T-cell (primary cell): Measurements from ENCODE around the gene RABIF. TPM values are rescaled to one million over a fixed set of nuclear protein-coding genes. Genes with fewer than 3 reads are reported as not detected.

Source experiments
- ATAC-seq, 4 experiments: fragments of 200-7000 bp in 3 of 4; fragments of 150-1000 bp in 1 of 4; cut with Tn5 transposase; replicated peaks in 1 of 4; 1 replicate in 3 of 4; 2 replicates in 1 of 4; pipeline ENCODE4 v1.10.0; 2021; ENCODE audit warnings: moderate library complexity in 3 of 4, mild to moderate bottlenecking in 2 of 4, moderate number of reproducible peaks in 1 of 4
- CTCF ChIA-PET, 2 donors: fragments of 300-600 bp; sonication (Branson Sonifier 250); formaldehyde crosslinking; loops; one replicate each; lab custom pipeline; 2022; ENCODE audit warnings: antibody characterized with exemption in 2 of 2; lab: Charles Lee
- POLR2A ChIA-PET, 2 donors: fragments of 300-600 bp; sonication (Branson Sonifier 250); formaldehyde crosslinking; loops; one replicate each; lab custom pipeline; 2022; ENCODE audit warnings: antibody characterized with exemption in 2 of 2; lab: Charles Lee
- DNase-seq, 35 experiments: peaks; one replicate each; pipeline versions ENCODE4 v3.0.0 to v3.0.0-alpha.2; 2013 to 2023
- H3K27ac ChIP-seq: one replicate; pipeline ENCODE4 v1.5.1; 2013; ENCODE audit warnings: low read length
- H3K27me3 ChIP-seq, 2 experiments: replicated peaks in 1 of 2; 1 replicate in 1 of 2; 2 replicates in 1 of 2; pipeline versions ENCODE4 v1.6.1 to v1.7.0; 2013; ENCODE audit warnings: low read length in 1 of 2, mixed read lengths in 1 of 2; ENCODE audit not compliant: control insufficient read depth in 2 of 2, insufficient read depth in 2 of 2; ENCODE audit errors: extremely low read depth in 1 of 2
- H3K36me3 ChIP-seq, 2 donors: 1 replicate in 1 of 2; 2 replicates in 1 of 2; pipeline versions ENCODE4 v1.6.1 to v1.7.0; 2013; ENCODE audit warnings: low read length in 1 of 2; ENCODE audit not compliant: control insufficient read depth in 2 of 2, insufficient read depth in 1 of 2; ENCODE audit errors: extremely low read depth in 1 of 2
- H3K4me1 ChIP-seq, 2 experiments: 1 replicate in 1 of 2; 2 replicates in 1 of 2; pipeline versions ENCODE4 v1.6.1 to v1.7.0; 2013; ENCODE audit warnings: low read length in 2 of 2, mixed read lengths in 1 of 2; ENCODE audit not compliant: insufficient read depth in 2 of 2, control insufficient read depth in 1 of 2; ENCODE audit errors: extremely low read depth in 1 of 2
- H3K4me3 ChIP-seq, 2 donors: 1 replicate in 1 of 2; 2 replicates in 1 of 2; pipeline versions ENCODE4 v1.5.1 to v1.7.0; 2013; ENCODE audit warnings: mild to moderate bottlenecking in 2 of 2, low read length in 1 of 2, moderate library complexity in 1 of 2; ENCODE audit not compliant: control insufficient read depth in 1 of 2; ENCODE audit errors: extremely low read depth in 1 of 2
- H3K9me3 ChIP-seq: 2 replicates; pipeline ENCODE4 v1.7.0; 2013
- H3K27ac Mint-ChIP-seq, 2 donors: one replicate each; pipeline ENCODE4 v1.8.0; 2020 to 2021; ENCODE audit warnings: mild to moderate bottlenecking in 2 of 2, mixed read lengths in 2 of 2
- H3K27me3 Mint-ChIP-seq, 2 donors: one replicate each; pipeline ENCODE4 v1.8.0; 2021 to 2022; ENCODE audit warnings: mixed read lengths in 2 of 2
- H3K36me3 Mint-ChIP-seq: one replicate; pipeline ENCODE4 v1.8.0; 2021; ENCODE audit warnings: mixed read lengths
- H3K4me1 Mint-ChIP-seq, 3 donors: one replicate each; pipeline ENCODE4 v1.8.0; 2020 to 2022; ENCODE audit warnings: mixed read lengths in 3 of 3, mild to moderate bottlenecking in 1 of 3
- H3K4me3 Mint-ChIP-seq, 3 donors: one replicate each; pipeline ENCODE4 v1.8.0; 2020 to 2022; ENCODE audit warnings: mild to moderate bottlenecking in 3 of 3, mixed read lengths in 3 of 3, moderate library complexity in 3 of 3
- H3K9me3 Mint-ChIP-seq, 3 donors: one replicate each; pipeline ENCODE4 v1.8.0; 2020 to 2022; ENCODE audit warnings: mixed read lengths in 3 of 3
- WGBS: methylation state at CpG from one replicate; pipeline ENCODE4 v1.1.5; 2013; ENCODE audit warnings: missing lambda C conversion rate; ENCODE audit not compliant: insufficient coverage; 5-methylcytosine and 5-hydroxymethylcytosine counted together
- total RNA-seq, 35 experiments: library from RNA in 6 of 35; stranded (reverse) in 6 of 35; fragments of 120-200 nt in 1 of 35; gene quantifications; one replicate each; pipeline versions ENCODE4 v1.2.1 to v1.2.4 and lab custom pipeline; 2013 to 2026

Gene RABIF
- total RNA-seq, 5 donors from 2014 or later (not counting 1 experiment from before 2014, with no cell fraction given): 9.2 to 18.3 (median 15.6) TPM

GRCh38 chr1:202862679-202863560, 26.0 kb downstream of the RABIF start:
- WGBS: 83% methylated on average over 1 of the region's 5 CpGs
- POLR2A ChIA-PET: interaction anchor here in 1 of 2 donors (0.6 kb wide), 1 partner anchor 175 kb away, joined by 5 read pairs; no protein-coding TSS in a partner anchor

DNA sequence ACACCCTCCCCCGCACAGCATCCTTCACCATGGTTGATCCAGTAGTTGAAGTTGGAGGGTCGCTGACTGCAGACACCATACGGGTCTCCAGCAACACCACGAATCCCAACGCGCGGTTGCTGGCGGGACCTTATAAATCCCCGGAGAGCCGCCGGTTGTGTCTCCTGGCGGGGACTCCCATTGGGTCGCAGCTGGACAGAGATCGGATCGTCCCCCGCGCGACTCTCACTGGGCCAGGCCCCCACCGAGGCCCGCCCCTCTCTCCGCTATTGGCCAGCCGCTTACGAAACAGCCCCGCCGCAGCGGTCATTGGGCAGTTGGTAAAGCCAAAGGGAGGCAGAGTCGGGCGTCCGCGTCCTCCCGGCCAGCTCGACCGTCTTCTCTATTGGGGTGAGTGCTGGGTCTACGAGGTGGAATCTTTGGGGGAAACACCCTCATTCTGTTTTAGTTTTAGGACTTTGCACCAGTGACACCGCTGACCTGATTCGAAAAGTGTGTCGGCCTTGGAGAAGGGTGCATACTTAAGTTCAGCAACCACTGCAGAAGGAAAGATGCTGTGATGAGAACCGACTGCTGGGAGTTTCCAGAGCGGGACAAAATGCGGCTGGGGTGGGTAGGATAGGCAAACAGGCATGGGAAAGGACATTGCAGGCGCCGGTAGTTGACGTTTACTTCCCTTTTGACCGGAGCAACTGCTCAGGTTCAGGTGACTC, 27.4 kb downstream of the RABIF start:
- H3K4me1 Mint-ChIP-seq: peaks cover 12 to 21% (median 21%) of the 10 kb centered on the region in 3 donors
- H3K4me1 ChIP-seq: peaks cover 4 to 16% of the 10 kb centered on the region in 2 experiments
- ATAC-seq: peak; percentile 49 to 77 (median 72)
- POLR2A ChIA-PET: no interaction called here
- H3K9me3 Mint-ChIP-seq: no peaks in the 10 kb centered on the region
- H3K27ac ChIP-seq: no peak overlapping the region
- 4% methylated on average over 43 of the region's 44 CpGs for whole genome bisulfite sequencing
- H3K4me3 Mint-ChIP-seq: peak overlapping the region; percentile 69 to 84 (median 73)
- peak overlapping the region in 1 of 2 donors; percentile 17 for H3K27ac Mint-ChIP-seq
- H3K27me3 ChIP-seq: peaks cover 0 to 44% of the 10 kb centered on the region in 2 experiments
- H3K9me3 ChIP-seq: no peaks in the 10 kb centered on the region
- peak in 28 of 35 experiments; percentile 2 to 62 (median 17) for DNase-seq
- H3K36me3 ChIP-seq: no peaks in the 10 kb centered on the region
- no peaks in the 10 kb centered on the region for H3K36me3 Mint-ChIP-seq
- peak overlapping the region; percentile 50 to 68 for H3K4me3 ChIP-seq
- CTCF ChIA-PET: interaction anchor here in 1 of 2 donors (0.9 kb wide), 1 partner anchor 26 kb away, joined by 4 read pairs; no protein-coding TSS in a partner anchor
- peaks cover 49 to 58% of the 10 kb centered on the region in 2 donors for H3K27me3 Mint-ChIP-seq

More at GRCh38 chr1:202862679-202863560, 26.0 kb downstream of the RABIF start:
- ATAC-seq (no peak), DNase-seq (no peak)
- H3K9me3 ChIP-seq: no peaks in the 10 kb centered on the region
- Mint-ChIP-seq H3K36me3 (no peaks in the 10 kb centered on the region), H3K4me1 (peaks cover 12 to 21% (median 21%) of the 10 kb centered on the region in 3 donors), H3K4me3 (peak overlapping the region in 2 of 3 donors; percentile 9 to 84), H3K27ac (no peak overlapping the region), H3K9me3 (no peaks in the 10 kb centered on the region), H3K27me3 (peaks cover 52 to 62% of the 10 kb centered on the region in 2 donors)
- peaks cover 4 to 16% of the 10 kb centered on the region in 2 experiments for H3K4me1 ChIP-seq
- no peak overlapping the region for H3K27ac ChIP-seq
- CTCF ChIA-PET: interaction anchor here in 1 of 2 donors (0.7 kb wide), 1 partner anchor 100 kb away, joined by 3 read pairs; no protein-coding TSS in a partner anchor
- H3K4me3 ChIP-seq: no peak overlapping the region
- no peaks in the 10 kb centered on the region for H3K36me3 ChIP-seq
- H3K27me3 ChIP-seq: peaks cover 0 to 44% of the 10 kb centered on the region in 2 experiments

DNA sequence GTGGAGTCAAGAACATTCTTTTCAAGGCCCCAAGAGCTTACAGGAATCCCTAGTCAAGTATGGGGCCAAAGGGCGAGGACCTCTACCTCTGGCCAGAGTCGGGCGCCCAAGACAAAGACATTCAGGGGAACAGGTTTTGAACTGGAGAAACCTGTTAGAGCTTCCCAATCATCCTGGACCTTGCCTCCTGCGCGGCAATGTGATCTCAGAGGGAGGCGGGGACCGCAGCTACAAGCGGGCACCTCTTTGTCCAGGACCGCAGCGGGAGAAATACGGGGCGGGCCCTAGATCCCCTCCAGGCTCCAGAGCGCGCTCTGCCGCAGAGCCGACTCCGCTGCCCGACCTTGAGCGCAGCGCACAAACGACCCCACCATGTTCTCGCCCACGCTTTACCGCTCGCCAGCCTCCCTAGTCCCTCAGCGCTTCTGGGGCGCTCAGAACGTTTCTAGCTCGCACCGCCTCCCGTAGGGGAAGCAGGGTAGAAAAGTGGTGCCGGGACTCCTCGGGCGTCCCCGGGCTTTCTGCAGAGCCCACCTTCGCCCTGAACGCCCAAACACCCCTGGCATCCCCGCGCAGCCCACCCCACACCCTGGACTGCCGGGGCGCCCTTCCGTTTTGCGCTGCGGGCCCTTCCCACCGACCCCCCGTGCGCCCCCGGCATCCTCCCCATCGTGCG, 28.1 kb downstream of the RABIF start:
- H3K4me3 Mint-ChIP-seq: peak overlapping the region; percentile 69 to 84 (median 73)
- no peak overlapping the region for H3K27ac Mint-ChIP-seq
- ChIA-PET POLR2A (no interaction called here), CTCF (interaction anchor here in 1 of 2 donors (0.9 kb wide), 1 partner anchor 26 kb away, joined by 4 read pairs; no protein-coding TSS in a partner anchor)
- H3K9me3 ChIP-seq: no peaks in the 10 kb centered on the region
- ATAC-seq (peak; percentile 59 to 79 (median 66)), DNase-seq (peak in 20 of 35 experiments; percentile 3 to 38 (median 16))
- no peak overlapping the region for H3K27ac ChIP-seq
- H3K27me3 ChIP-seq: peaks cover 0 to 44% of the 10 kb centered on the region in 2 experiments
- peak overlapping the region; percentile 50 to 68 for H3K4me3 ChIP-seq
- H3K9me3 Mint-ChIP-seq: no peaks in the 10 kb centered on the region
- H3K36me3 Mint-ChIP-seq: no peaks in the 10 kb centered on the region
- H3K36me3 ChIP-seq: no peaks in the 10 kb centered on the region
- peaks cover 4 to 16% of the 10 kb centered on the region in 2 experiments for H3K4me1 ChIP-seq
- 10% methylated on average over 32 of the region's 50 CpGs for WGBS
- peaks cover 12 to 21% (median 21%) of the 10 kb centered on the region in 3 donors for H3K4me1 Mint-ChIP-seq
- H3K27me3 Mint-ChIP-seq: peaks cover 46 to 57% of the 10 kb centered on the region in 2 donors

DNA sequence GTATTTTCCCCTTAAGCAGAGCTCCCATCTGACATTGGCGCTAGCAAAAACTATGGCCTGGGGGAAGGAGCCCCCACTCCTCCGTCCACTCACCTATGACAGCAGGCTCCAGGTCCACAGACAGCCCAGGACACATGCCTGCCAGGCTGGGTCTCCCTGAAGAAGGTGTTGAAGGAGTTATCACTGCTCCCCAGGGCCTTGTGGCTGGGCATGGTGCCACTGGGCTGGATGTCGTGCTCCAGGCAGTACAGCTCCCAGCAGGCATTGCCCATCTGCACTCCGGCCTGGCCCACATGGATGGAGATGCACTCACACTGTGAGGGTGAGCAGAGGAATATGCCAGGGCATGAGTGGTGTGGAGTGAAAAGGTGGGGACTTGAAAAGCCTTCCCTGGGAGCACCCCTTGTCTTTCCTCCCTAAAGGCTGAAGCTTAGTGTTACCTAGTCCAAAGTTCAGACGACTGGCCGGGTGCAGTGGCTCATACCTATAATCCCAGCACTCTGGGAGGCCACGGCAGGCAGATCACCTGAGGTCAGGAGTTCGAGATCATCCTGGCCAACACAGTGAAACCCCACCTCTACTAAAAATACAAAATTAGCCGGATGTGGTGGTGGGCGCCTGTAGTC, 30.0 kb downstream of the RABIF start:
- ATAC-seq (no peak), DNase-seq (no peak)
- H3K36me3 Mint-ChIP-seq: no peaks in the 10 kb centered on the region
- 94% methylated on average over 5 of the region's 10 CpGs for WGBS
- peaks cover 12 to 21% (median 21%) of the 10 kb centered on the region in 3 donors for H3K4me1 Mint-ChIP-seq
- no peaks in the 10 kb centered on the region for H3K9me3 Mint-ChIP-seq
- peaks cover 27 to 40% of the 10 kb centered on the region in 2 donors for H3K27me3 Mint-ChIP-seq
- no peak overlapping the region for H3K27ac ChIP-seq
- ChIA-PET POLR2A (no interaction called here), CTCF (no interaction called here)
- H3K4me3 Mint-ChIP-seq: no peak overlapping the region
- H3K36me3 ChIP-seq: no peaks in the 10 kb centered on the region
- no peak overlapping the region for H3K27ac Mint-ChIP-seq
- H3K4me1 ChIP-seq: peaks cover 4 to 16% of the 10 kb centered on the region in 2 experiments
- peaks cover 0 to 35% of the 10 kb centered on the region in 2 experiments for H3K27me3 ChIP-seq
- no peaks in the 10 kb centered on the region for H3K9me3 ChIP-seq
- no peak overlapping the region for H3K4me3 ChIP-seq

- 92% methylated on average over 5 of the region's 6 CpGs for WGBS
- Mint-ChIP-seq H3K27me3 (peaks cover 24 to 35% of the 10 kb centered on the region in 2 donors), H3K9me3 (no peaks in the 10 kb centered on the region), H3K36me3 (no peaks in the 10 kb centered on the region), H3K4me1 (peaks cover 12 to 21% (median 21%) of the 10 kb centered on the region in 3 donors), H3K27ac (no peak overlapping the region), H3K4me3 (no peak overlapping the region)
- Histone ChIP-seq H3K4me1 (peaks cover 4 to 16% of the 10 kb centered on the region in 2 experiments), H3K9me3 (no peaks in the 10 kb centered on the region), H3K27ac (no peak overlapping the region), H3K27me3 (peaks cover 0 to 35% of the 10 kb centered on the region in 2 experiments), H3K4me3 (no peak overlapping the region), H3K36me3 (no peaks in the 10 kb centered on the region)
- ChIA-PET CTCF (interaction anchor here in 1 of 2 donors (0.7 kb wide), 1 partner anchor 185 kb away, joined by 4 read pairs; no protein-coding TSS in a partner anchor), POLR2A (no interaction called here)
- DNase-seq: no peak
- ATAC-seq: no peak
Observed at GRCh38 chr1:202858331-202858730, 30.6 kb downstream of the RABIF start.
